RKO (cell line): ENCODE measurements around the gene ASAH2.
A peak's percentile ranks its signal among the peaks of the same experiment; 100 is the strongest.
"Not testable (repeated sequence)": the region's sequence is repeated elsewhere in the genome, so short reads cannot be mapped to it uniquely, and the experiment has no call there.

Source experiments
- DNase-seq: peaks from one replicate; pipeline ENCODE4 v3.0.0-alpha.2; 2016; ENCODE audit warnings: low spot score

The ASAH2 gene

DNA sequence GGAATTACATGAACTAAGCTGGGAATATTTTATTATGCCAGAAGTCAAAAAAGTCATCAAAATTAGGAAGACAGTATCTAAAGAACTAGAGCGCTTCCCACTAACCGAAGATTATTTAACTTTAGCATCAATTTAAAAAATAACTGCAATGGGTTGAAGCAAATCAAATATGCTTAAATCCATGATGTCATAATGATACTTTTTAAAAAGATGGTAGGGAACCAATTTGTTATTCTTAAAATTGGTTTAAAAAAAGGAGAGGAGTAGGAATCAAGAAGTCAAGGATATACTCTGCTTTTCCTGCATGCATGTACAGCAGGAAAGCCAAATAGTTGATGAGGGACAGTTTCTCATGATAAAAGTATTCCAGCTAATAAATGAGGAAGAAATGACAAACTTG is 3.2 kb upstream of the ASAH2 start:
- no peak for DNase-seq

DNA sequence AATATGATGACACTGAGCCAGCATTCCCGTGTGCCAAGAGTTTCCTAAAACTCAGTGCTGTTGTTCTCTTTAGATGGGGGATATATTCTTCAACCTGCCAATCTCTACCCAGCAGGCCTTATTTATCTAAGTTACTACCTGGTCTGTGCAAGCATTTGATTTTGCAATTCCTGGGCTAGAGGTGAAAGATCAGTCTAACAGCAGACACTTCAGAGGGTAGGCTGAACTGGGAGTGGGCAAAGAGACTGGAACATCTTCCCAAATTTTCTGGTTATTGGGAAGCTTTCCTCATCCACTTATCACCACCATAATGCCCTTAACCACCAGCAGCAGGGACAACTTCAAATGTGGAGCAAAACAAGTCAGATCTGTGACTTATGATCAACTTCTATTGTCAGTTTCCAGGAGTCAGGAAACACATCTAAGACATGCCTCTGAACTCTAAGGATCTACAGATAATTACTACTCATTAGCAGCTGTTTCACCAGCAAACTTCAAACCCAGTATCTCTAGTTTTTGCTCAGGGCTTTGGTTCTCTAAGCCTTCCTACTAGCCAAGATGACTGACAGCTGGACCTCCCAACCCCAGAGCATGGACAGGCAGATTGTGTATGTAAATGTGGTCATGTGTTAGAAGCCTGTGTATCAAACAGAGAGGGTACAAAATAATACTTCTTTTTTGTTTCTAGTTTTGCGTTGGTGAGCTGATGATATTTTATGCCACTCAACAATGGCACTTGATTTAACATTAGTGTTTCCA is 1.0 kb downstream of the ASAH2 start:
- no peak for DNase-seq

- DNase-seq = no peak
These were observed 2.7 kb downstream of the ASAH2 start for GRCh38 chr10:50248598-50248997.

- no peak for DNase-seq
These were observed 3.3 kb downstream of the ASAH2 start for GRCh38 chr10:50248062-50248461.

DNA sequence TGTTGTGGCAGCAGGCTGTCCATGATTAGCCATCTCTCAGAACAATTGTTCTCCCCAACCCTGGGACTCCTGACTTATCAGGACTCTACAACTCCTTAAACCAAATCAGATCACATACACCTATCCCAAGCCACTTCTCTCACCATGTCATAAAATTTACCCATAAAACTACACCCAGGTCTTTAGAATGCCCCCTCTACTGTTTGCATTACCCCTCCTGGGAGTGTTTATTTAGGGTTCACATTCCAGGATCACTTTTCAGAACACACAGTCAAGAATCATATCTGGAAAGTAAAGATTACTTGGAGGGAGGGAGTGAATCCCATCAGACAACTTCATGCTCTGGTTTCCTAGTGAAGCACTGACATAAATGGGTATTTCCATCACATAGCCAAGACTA is 7.1 kb downstream of the ASAH2 start:
- DNase-seq = no peak

DNA sequence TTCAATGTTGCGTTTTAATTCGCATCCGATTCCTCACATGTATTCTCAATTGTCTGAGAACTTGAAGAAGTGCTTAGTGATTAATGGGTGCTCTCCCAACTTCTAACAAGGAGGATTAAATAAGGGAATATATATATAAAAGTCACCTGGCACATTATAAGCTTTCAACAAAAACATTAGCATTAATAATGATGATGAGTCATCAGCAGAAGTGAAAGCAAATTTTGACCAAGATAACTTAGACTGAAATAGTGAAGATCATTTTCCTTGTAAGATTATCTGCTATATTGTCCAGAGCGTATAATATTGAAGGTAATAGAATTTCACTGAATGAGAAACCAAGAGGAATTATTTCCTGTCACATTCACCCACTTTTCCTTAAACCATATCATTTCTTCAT is 8.5 kb downstream of the ASAH2 start:
- no peak for DNase-seq

GRCh38 chr10:50241478-50241877 is 9.8 kb downstream of the ASAH2 start:
- DNase-seq = not testable (repeated sequence)

GRCh38 chr10:50234486-50234885 is 16.8 kb downstream of the ASAH2 start:
- DNase-seq = no peak

- DNase-seq = no peak
These were observed 19.1 kb downstream of the ASAH2 start for GRCh38 chr10:50232261-50232639.

GRCh38 chr10:50231515-50232260 is 19.6 kb downstream of the ASAH2 start:
- no peak for DNase-seq

- DNase-seq = no peak
These were observed 21.9 kb downstream of the ASAH2 start for GRCh38 chr10:50229460-50229859.

DNA sequence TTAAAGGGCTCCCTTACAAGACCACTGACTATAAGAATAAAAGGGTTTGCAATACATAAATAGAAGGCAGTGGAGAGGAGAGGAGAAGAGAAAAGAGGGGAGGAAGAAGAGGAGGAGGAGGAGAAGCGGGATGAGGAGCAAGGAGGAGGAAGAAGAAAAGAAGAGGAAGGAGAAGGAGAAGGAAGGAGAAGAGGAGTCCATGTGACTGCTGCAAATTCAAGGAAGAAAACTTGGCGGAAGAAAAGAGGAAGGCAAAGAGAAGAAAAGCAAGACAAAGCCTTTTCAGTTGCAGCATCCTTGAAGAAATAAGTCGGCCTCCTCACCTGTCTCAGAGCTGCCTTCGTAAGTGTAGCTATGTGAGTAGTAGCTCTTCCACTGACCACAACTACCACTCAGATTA is 22.6 kb downstream of the ASAH2 start:
- no peak for DNase-seq

DNA sequence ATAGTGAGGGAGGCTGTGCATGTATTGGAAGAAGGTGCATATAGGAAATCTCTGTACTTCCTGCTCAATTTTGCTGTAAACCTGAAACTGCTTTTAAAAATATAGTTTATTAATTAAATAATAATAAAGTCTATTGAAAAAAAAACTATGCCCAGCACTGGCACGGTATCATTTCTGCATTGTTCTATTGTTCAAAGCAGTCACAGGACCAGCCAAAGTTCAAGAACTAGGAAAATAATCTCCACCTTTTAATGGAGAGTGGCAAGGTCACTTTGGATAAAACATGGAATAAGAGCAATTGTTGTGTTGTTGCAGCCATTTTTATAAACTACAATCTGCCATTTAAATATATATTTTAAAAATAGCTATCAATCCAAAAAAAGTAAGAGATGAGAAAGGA is 24.7 kb downstream of the ASAH2 start:
- no peak for DNase-seq

GRCh38 chr10:50224330-50224952 is 26.9 kb downstream of the ASAH2 start:
- peak; percentile 84 for DNase-seq

DNA sequence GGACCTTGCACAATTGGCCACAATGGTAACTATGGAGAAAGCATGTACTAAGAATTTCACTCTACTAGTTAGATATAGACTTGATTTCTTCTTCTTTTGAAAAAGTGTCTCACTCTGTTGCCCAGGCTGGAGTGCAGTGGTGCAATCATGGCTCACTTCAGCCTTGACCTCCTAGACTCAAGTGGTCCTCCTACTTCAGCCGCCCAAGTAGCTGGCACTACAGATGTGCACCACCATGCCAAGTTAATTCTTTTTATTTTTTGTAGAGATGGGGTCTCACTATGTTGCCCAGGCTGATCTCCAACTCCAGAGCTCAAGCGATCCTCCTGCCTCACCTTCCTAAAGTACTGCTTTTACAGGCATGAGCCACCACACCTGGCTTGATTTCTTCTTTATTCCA is 29.1 kb downstream of the ASAH2 start:
- DNase-seq = no peak

DNA sequence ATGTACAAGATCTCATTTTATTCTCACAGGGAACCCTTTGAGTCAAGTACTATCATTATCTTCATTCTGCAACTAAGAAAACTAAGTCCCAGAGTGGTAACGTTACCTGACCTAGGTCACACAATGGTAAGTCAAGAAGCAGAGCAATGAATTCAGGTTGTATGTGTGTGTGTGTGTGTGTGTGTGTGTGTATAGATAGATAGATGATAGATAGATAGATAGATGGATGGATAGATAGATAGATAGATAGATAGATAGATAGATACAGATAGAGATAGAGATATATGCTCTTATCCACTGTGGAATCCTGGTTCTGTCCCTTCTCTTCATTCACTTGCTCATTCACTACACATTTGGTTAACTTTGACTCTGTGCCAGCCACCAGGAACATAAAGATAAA is 29.8 kb downstream of the ASAH2 start:
- no peak for DNase-seq

GRCh38 chr10:50219646-50220045 is 31.7 kb downstream of the ASAH2 start:
- DNase-seq = no peak

DNA sequence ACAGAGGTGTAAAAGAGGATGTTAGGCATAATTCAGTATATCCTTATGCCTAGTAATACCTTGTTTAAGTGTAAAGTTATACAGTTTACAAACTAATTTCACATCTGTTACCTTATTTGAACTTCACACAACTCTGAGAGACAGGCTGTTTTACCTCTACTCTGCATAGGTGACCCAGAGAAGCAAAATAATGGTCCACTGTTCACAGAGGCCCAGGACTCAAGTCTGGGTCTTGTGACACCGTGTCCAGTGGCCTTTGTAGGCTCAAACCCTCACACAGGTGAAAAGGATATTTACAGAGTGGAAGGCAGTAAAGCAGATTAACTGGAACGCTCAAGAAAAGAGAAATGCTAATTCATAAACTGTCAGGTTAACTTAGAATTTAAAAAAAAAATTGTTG is 32.1 kb downstream of the ASAH2 start:
- DNase-seq = no peak

DNA sequence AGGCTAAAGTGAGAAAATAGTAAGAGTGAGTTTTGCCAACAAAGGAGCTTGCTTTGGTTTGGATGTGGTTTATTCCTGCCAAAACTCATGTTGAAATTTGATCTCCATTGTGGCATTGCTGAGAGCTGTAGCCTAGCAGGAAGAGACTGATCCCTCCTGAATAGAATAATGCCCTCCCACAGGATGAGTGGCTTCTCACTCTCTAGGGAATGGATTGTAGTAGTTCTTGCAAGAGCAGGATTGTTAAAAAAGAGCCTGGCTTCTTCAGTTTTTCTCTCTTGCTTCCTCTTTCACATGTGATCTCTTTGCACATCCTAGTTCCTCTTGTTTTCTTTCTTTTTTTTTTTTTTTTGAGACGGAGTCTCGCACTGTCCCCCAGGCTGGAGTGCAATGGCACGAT is 34.4 kb downstream of the ASAH2 start:
- no peak for DNase-seq

- no peak for DNase-seq
These were observed 34.9 kb downstream of the ASAH2 start for GRCh38 chr10:50216418-50216817.

- no peak for DNase-seq
These were observed 39.6 kb downstream of the ASAH2 start for GRCh38 chr10:50211670-50212069.

DNA sequence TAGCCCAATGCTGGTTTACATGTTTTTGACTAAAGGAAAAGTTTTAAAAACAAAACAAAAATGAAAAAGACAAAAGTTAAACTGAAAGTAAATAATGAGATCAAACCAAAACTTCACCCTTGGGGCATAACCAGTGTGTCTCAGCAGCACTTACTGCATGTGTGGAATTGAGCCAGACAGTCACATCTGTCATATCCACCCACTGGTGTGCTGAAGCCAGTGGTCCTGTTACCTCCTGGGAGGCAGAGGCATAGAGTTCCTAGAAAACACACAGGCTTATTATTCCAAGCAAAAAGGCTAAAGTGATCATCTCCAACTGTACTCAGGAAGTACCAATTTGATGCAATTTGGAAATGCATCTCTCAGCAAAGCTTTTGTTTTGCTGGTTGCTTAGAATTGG is 40.4 kb downstream of the ASAH2 start:
- no peak for DNase-seq
